K562 (cell line): ENCODE data around the gene LRRC3C. TPM values are rescaled to one million over a fixed set of nuclear protein-coding genes. Genes with fewer than 3 reads are reported as not detected.

Experiments used
- E2F4 ChIP-seq: sonication (generic); formaldehyde crosslinking; IDR thresholded peaks from 2 replicates; pipeline ENCODE4 v1.8.0; 2022; ENCODE audit warnings: mild to moderate bottlenecking, low read depth, missing genetic modification reagents
- ETS2 ChIP-seq: IDR thresholded peaks from 2 replicates; pipeline ENCODE4 v1.6.1; 2016; ENCODE audit warnings: borderline replicate concordance, missing genetic modification characterization, mild to moderate bottlenecking, moderate library complexity, missing compliant biosample characterization; ENCODE audit not compliant: poor library complexity, severe bottlenecking
- FOXM1 ChIP-seq, 2 experiments: fragments of 450-650 bp in 1 of 2; sonication (generic) in 1 of 2; formaldehyde crosslinking in 1 of 2; IDR thresholded peaks; 2 replicates each; pipeline versions ENCODE4 v1.6.1 to v1.9.0; 2017 to 2022; ENCODE audit warnings: low read depth in 2 of 2, mild to moderate bottlenecking in 2 of 2, missing genetic modification reagents in 1 of 2, moderate library complexity in 1 of 2
- HLTF ChIP-seq: fragments of 450-650 bp; IDR thresholded peaks from 2 replicates; pipeline ENCODE4 v1.6.1; 2016
- HNRNPLL ChIP-seq: fragments of 200-400 bp; formaldehyde crosslinking; IDR thresholded peaks from 2 replicates; pipeline ENCODE4 v1.6.1; 2017; ENCODE audit warnings: low read length, low read depth, mild to moderate bottlenecking; ENCODE audit not compliant: poor library complexity, severe bottlenecking
- HSF4 ChIP-seq: fragments of 250-450 bp; sonication (Bioruptor Pico); IDR thresholded peaks from 2 replicates; pipeline ENCODE4 v2.1.2; 2022; ENCODE audit warnings: mild to moderate bottlenecking, moderate library complexity, borderline replicate concordance
- ILK ChIP-seq: fragments of 450-650 bp; IDR thresholded peaks from 2 replicates; pipeline ENCODE4 v1.6.1; 2016; ENCODE audit warnings: missing genetic modification characterization, low read depth, mild to moderate bottlenecking, missing compliant biosample characterization, moderate library complexity, borderline replicate concordance
- KDM4B ChIP-seq, 2 experiments: fragments of 450-650 bp in 1 of 2; sonication (generic) in 1 of 2; IDR thresholded peaks; 2 replicates each; pipeline ENCODE4 v1.6.1; 2016 to 2017; ENCODE audit warnings: borderline replicate concordance in 2 of 2, antibody characterized with exemption in 1 of 2, low read depth in 1 of 2, mild to moderate bottlenecking in 1 of 2
- TFAP4 ChIP-seq: sonication (generic); formaldehyde crosslinking; IDR thresholded peaks from 2 replicates; pipeline ENCODE4 v1.8.0; 2022; ENCODE audit warnings: missing genetic modification reagents, mild to moderate bottlenecking, moderate library complexity, borderline replicate concordance
- ZNF395 ChIP-seq: fragments of 200-800 bp; sonication (Bioruptor generic); IDR thresholded peaks from 2 replicates; pipeline ENCODE4 v1.6.1; 2017; ENCODE audit warnings: missing genetic modification characterization, missing compliant biosample characterization
- polyA plus RNA-seq, 8 experiments: library from polyadenylated mRNA; depleted of rRNA in 4 of 8; stranded (reverse) in 5 of 8; unstranded in 3 of 8; fragments of >200 nt; fragmentation: Nextera tagmentation in 2 of 8; fragmentation: Illumina TruSeq in 1 of 8; extraction: Ambion mirVana in 2 of 8; extraction: Trizol in 1 of 8; gene quantifications; 2 replicates each; pipeline versions ENCODE4 v1.2.1 to v1.2.3, GENCODE V29; 2011 to 2014; ENCODE audit warnings: inconsistent platforms in 1 of 8, missing spikeins in 1 of 8
- total RNA-seq, 7 experiments: library from RNA; depleted of rRNA in 6 of 7; stranded (reverse); fragments of >200 nt in 6 of 7; fragmentation: Illumina TruSeq in 2 of 7; extraction: Trizol in 2 of 7; gene quantifications; 2 replicates each; pipeline versions ENCODE4 v1.2.1 to v1.2.3, GENCODE V29; 2011 to 2021; ENCODE audit warnings: low replicate concordance in 1 of 7

LRRC3C gene
- total and polyA plus RNA-seq, 9 of the 15 experiments (the other 6 are each of a cell fraction or from before 2014, with no cell fraction given): not detected

- TF ChIP-seq ILK (tag): no peak
- TF ChIP-seq ETS2 (tag): no peak
- TF ChIP-seq HNRNPLL: no peak
- no peak for TF ChIP-seq E2F4
- TF ChIP-seq HSF4 (CRISPR knock-in tag): no peak
- no peak for TF ChIP-seq HLTF
- no peak for TF ChIP-seq ZNF395 (CRISPR knock-in tag)
- no peak for TF ChIP-seq KDM4B (IDR thresholded peaks at IDR 0.05; ENCODE audit: borderline replicate concordance in 2 of 2, low read depth in 1 of 2)
- TF ChIP-seq FOXM1 (IDR thresholded peaks at IDR 0.05; ENCODE audit: low read depth): no peak
- TF ChIP-seq FOXM1 (CRISPR knock-in tag; IDR thresholded peaks at IDR 0.05; ENCODE audit: low read depth): no peak
- no peak for TF ChIP-seq TFAP4 (CRISPR knock-in tag)
- TF ChIP-seq, all 486 proteins: peak for 0
Measured at GRCh38 chr17:39954876-39955275, 27.3 kb downstream of the LRRC3C start (continued).
